OCI-LY1 (cell line): ENCODE results near the gene CGREF1.

Experiments used
- EZH2 ChIP-seq: fragments of 200-600 bp; sonication (generic), shearing (Covaris generic); IDR thresholded peaks from 2 replicates; pipeline ENCODE4 v1.8.0; 2017; ENCODE audit warnings: borderline replicate concordance, mixed run types, mild to moderate bottlenecking, antibody characterized with exemption, low read length, moderate library complexity, mixed read lengths
- TF ChIP-seq, protein P1 (sequence below): fragments of 200-600 bp; sonication (generic), shearing (Covaris generic); IDR thresholded peaks from 2 replicates; pipeline ENCODE4 v1.5.1; 2017; ENCODE audit warnings: mild to moderate bottlenecking, antibody characterized with exemption, low read length, moderate library complexity, mixed read lengths

GRCh38 chr2:27084297-27085061 lies 34.4 kb downstream of the CGREF1 start:
- TF ChIP-seq, protein P1, sequence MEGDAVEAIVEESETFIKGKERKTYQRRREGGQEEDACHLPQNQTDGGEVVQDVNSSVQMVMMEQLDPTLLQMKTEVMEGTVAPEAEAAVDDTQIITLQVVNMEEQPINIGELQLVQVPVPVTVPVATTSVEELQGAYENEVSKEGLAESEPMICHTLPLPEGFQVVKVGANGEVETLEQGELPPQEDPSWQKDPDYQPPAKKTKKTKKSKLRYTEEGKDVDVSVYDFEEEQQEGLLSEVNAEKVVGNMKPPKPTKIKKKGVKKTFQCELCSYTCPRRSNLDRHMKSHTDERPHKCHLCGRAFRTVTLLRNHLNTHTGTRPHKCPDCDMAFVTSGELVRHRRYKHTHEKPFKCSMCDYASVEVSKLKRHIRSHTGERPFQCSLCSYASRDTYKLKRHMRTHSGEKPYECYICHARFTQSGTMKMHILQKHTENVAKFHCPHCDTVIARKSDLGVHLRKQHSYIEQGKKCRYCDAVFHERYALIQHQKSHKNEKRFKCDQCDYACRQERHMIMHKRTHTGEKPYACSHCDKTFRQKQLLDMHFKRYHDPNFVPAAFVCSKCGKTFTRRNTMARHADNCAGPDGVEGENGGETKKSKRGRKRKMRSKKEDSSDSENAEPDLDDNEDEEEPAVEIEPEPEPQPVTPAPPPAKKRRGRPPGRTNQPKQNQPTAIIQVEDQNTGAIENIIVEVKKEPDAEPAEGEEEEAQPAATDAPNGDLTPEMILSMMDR, result no peak
- no peak for TF ChIP-seq EZH2
